Posterior vena cava (tissue), 2 donors: ENCODE data around the gene ZDHHC3. TPM values are rescaled to one million over a fixed set of nuclear protein-coding genes. Genes with fewer than 3 reads are reported as not detected.
"Not testable (repeated sequence)": the region's sequence is repeated elsewhere in the genome, so short reads cannot be mapped to it uniquely, and the experiment has no call there.

Experiments
- DNase-seq: peaks from one replicate; pipeline ENCODE4 v3.0.0-alpha.2; 2020; ENCODE audit warnings: low spot score
- intact Hi-C, 2 donors: fragments of 100-400 bp; cut with DNase I; formaldehyde crosslinking; loops; one replicate each; pipeline versions ENCODE4 v1.14.1 to v1.14.2; 2022 to 2023
- total RNA-seq, 2 donors: library from RNA; stranded (reverse); fragmentation: NEBNext Ultra II Directional; extraction: Animal tissue kit (Norgen Biotek cat#: 25700); gene quantifications; one replicate each; pipeline ENCODE4 v1.2.1, GENCODE V29; 2021
- donor health status: DM: yes; HTN: yes; CAD: no.
- donor health status: DM: yes; HTN: yes; CAD: no.

ZDHHC3 gene
- total RNA-seq, 2 donors from 2014 or later: 59.0 to 59.7 TPM

GRCh38 chr3:45000823-45001222 is 24.8 kb upstream of the ZDHHC3 start:
- no peak for DNase-seq
- intact Hi-C loops: no loop called here

GRCh38 chr3:44999782-45000181 is 23.8 kb upstream of the ZDHHC3 start:
- intact Hi-C loops: no loop called here
- no peak for DNase-seq

- intact Hi-C loops: no loop called here
- no peak for DNase-seq
Measured at GRCh38 chr3:44996556-44996969, 20.6 kb upstream of the ZDHHC3 start.

GRCh38 chr3:44995142-44995770 is 19.3 kb upstream of the ZDHHC3 start:
- intact Hi-C loops: no loop called here
- DNase-seq: no peak

- intact Hi-C loops: no loop called here
- DNase-seq: no peak
Measured at GRCh38 chr3:44993471-44994205, 17.7 kb upstream of the ZDHHC3 start.

GRCh38 chr3:44992555-44993470 is 16.8 kb upstream of the ZDHHC3 start:
- intact Hi-C loops: no loop called here
- no peak for DNase-seq

- no peak for DNase-seq
- intact Hi-C loops: no loop called here
Measured at GRCh38 chr3:44991326-44991725, 15.4 kb upstream of the ZDHHC3 start.

- DNase-seq: no peak
- intact Hi-C loops: no loop called here
Measured at GRCh38 chr3:44989636-44990373, 13.8 kb upstream of the ZDHHC3 start.

- intact Hi-C loops: no loop called here
Measured at GRCh38 chr3:44989141-44989540, 13.2 kb upstream of the ZDHHC3 start.

GRCh38 chr3:44988073-44988472 is 12.1 kb upstream of the ZDHHC3 start:
- intact Hi-C loops: no loop called here
- no peak for DNase-seq

More at GRCh38 chr3:44989141-44989540, 13.2 kb upstream of the ZDHHC3 start:
- no peak for DNase-seq

- intact Hi-C loops: no loop called here
- no peak for DNase-seq
Measured at GRCh38 chr3:44987332-44987731, 11.4 kb upstream of the ZDHHC3 start.

- intact Hi-C loops, DNase-seq: not testable (repeated sequence)
Measured at GRCh38 chr3:44986330-44986729, 10.4 kb upstream of the ZDHHC3 start.

GRCh38 chr3:44984335-44984734 is 8.4 kb upstream of the ZDHHC3 start:
- intact Hi-C loops: no loop called here

GRCh38 chr3:44983484-44983941 is 7.5 kb upstream of the ZDHHC3 start:
- intact Hi-C loops: no loop called here
- no peak for DNase-seq

More at GRCh38 chr3:44984335-44984734, 8.4 kb upstream of the ZDHHC3 start:
- DNase-seq: no peak

GRCh38 chr3:44982817-44983216 is 6.8 kb upstream of the ZDHHC3 start:
- intact Hi-C loops: no loop called here
- DNase-seq: no peak

GRCh38 chr3:44981751-44982150 is 5.8 kb upstream of the ZDHHC3 start:
- no peak for DNase-seq
- intact Hi-C loops: no loop called here

GRCh38 chr3:44981220-44981619 is 5.2 kb upstream of the ZDHHC3 start:
- intact Hi-C loops: no loop called here
- DNase-seq: no peak

GRCh38 chr3:44974416-44974815 is 1.6 kb downstream of the ZDHHC3 start:
- DNase-seq: no peak
- intact Hi-C loops: loop anchor here in 1 of 2 donors (10.0 kb wide), 1 partner anchor 60 kb away; no protein-coding TSS in a partner anchor

GRCh38 chr3:44970926-44971490 is 5.0 kb downstream of the ZDHHC3 start:
- no peak for DNase-seq
- intact Hi-C loops: loop anchor here in 1 of 2 donors (10.0 kb wide), 1 partner anchor 64 kb away; no protein-coding TSS in a partner anchor
